ENCODE results near the gene TAOK3.
"Not testable (repeated sequence)": the region's sequence is repeated elsewhere in the genome, so short reads cannot be mapped to it uniquely, and the experiment has no call there.

Gene TAOK3

DNA sequence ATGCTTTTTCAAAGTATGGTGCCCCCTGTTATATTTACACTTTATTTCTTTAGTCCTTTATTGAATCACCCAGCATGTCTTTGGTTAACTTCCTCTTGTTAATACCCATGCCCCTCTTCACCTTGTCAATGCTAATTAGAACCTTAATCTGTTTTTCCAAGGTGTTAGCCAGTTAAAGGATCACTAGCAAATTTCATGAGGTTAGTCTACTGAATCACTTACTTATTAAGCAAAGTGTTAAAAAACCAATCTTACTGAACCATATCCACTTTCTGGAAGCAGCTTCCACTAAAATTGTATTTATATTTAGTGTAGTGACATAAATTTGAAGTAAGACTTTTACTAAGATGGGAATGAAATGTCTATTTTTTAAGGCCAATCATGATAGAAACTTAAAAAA is 27.9 kb downstream of the TAOK3 start:
- FAIRE-seq, result no peak
- no peak for DNase-seq (ENCODE audit: insufficient read length, low spot score)

DNA sequence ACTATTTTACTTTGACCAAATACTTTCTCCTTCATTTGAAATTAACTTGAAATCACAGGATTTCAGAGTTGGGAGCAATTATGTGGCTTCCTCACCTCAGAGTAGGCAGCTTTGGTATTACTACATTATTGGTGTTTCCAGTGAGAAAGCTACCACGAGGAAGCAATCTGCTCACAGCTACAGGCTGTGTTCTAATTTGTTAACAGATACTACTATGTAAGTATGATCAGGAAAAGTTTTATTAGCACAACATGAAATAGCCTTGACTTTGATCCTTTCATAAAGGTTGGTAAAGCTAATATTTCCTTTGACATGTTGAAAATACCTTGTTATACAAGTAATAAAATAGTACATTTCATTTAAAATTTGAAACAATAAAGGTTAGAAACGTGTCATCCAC is 30.6 kb downstream of the TAOK3 start:
- no peak for DNase-seq (ENCODE audit: insufficient read length, low spot score)
- FAIRE-seq, result no peak

DNA sequence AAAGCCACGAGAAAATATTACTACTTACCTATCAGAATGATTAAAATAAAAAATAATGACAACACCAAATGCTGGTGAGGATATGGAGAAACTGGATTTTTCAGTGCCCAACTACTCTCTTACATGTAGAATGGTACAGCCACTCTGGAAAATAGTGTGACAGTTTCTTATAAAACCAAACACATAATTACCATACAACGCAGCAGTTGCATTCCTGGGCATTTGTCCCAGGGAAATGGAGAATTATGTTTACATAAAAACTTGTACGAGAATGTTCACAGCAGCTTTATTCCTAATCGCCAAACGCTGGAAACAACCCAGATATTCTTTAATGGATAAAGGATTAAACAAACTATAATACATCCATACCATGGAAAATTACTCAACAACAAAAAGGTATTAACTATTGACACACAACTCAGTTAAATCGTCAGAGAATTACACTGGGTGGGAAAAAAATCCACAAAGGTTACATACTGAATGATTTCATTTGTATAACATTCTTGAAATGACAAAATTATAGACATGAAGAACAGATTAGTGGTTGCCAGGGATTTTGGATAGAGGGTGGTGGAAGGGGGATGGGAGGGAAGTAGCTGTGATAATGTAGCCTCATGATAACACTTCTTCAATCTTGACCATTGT is 35.4 kb downstream of the TAOK3 start:
- no peak for FAIRE-seq
- no peak for DNase-seq (ENCODE audit: insufficient read length, low spot score)

DNA sequence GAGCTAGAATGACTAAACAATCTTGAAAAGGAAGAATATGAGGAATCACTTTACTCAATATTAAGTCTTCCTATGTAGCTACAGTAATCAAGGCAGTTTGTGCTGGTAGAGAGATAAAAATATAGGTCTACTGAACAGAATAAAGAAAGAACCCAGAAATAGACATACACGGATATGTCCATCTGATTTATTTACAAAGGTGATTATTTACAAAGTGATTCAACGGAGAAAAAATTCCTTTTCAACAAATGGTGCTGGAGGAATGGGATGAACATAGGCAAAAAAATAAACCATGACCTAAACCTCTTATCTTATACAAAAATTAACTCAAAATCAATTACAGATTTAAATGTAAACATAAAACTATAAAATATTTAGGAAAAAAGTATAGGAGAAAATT is 36.6 kb downstream of the TAOK3 start:
- FAIRE-seq (no peak), DNase-seq (ENCODE audit: insufficient read length, low spot score) (no peak)

DNA sequence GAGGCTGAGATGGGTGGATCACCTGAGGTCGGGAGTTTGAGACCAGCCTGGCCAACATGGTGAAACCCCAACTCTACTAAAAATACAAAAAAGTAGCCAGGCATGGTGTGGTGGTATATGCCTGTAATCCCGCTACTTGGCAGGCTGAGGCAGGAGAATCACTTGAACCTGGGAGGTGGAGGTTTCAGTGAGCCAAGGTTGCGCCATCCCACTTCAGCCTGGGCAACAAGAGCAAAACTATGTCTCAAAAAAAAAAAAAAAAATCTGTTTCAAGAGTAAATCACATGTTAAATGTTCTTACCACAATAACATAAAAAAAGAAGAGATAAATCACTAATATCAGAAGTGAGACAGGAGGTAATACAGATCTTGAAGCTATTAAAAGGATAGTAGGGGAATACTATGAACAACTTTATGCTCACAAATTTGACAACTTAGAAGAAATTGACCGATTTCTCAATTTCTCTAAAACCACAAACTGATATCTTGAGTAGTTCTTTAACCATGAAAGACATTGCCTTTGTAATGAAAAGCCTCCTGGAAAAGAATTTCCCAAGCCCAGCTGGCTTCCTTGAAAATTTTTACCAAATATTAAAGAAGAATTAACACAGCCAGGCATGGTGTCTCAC is 37.7 kb downstream of the TAOK3 start:
- no peak for DNase-seq (ENCODE audit: insufficient read length, low spot score)

DNA sequence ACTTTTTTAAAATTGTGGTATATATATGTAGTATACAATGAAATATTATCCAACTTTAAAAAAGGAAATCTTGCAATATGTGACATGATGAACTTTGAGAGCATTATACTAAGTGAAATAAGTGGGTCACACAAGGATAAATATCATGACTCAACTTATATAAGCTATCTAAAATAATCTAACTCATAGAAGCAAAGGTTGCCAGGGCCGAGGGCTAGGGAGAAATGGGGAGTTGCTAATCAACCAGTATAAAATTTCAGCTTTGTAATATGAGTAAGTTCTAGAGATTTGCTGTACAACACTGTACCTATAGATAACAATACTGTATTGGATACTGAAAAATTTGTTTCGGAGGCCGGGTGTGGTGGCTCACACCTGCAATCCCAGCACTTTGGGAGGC is 38.5 kb downstream of the TAOK3 start:
- no peak for FAIRE-seq
- no peak for DNase-seq (ENCODE audit: insufficient read length, low spot score)

More for the DNA sequence above, 37.7 kb downstream of the TAOK3 start:
- no peak for FAIRE-seq

DNA sequence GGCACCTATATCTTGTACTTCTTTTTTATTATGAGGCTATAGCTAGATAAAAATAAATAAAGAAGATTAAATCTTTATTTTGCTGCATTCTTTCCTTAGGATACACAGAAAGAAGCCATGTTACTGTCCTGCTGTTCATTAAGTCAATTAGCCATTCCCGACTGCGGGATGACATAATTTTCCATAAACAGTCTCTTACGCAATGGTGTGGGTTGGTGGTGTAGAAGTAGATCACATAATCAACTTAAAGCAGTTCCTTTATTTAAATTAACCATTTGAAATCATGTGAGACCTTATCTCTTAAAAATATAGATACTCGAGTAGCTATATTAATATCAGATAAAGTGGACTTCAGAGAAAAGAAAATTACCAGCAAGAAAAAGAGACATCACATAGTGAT is 40.2 kb downstream of the TAOK3 start:
- FAIRE-seq (no peak), DNase-seq (ENCODE audit: insufficient read length, low spot score) (no peak)

DNA sequence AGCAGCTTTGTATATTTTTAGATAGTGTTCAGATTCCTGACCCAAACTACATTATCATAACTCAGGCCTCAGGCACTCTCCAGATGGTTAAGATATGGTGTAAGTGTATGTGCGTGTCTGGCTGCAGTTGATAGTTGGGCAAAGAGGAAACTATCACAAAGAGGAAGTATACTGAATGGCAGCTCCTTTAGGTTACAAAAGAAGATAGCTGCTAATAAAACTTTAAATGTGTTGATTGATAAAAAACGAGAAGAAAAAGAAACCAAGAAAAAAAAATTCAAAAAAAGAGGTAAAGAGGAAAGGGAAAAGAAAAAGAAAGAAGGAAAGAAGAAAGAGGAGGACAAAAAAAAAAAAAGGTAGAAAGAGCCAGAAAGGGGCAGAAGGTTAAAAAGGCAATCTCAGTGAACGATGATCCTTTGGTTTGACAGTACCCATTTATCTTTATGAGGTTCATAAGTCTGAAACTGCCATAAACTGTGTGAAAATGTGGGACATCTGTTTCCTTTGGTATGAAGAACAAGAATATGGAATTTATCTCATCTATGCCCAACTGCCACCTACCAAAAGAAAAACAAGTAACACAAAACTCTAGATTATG is 42.2 kb downstream of the TAOK3 start:
- no peak for FAIRE-seq

DNA sequence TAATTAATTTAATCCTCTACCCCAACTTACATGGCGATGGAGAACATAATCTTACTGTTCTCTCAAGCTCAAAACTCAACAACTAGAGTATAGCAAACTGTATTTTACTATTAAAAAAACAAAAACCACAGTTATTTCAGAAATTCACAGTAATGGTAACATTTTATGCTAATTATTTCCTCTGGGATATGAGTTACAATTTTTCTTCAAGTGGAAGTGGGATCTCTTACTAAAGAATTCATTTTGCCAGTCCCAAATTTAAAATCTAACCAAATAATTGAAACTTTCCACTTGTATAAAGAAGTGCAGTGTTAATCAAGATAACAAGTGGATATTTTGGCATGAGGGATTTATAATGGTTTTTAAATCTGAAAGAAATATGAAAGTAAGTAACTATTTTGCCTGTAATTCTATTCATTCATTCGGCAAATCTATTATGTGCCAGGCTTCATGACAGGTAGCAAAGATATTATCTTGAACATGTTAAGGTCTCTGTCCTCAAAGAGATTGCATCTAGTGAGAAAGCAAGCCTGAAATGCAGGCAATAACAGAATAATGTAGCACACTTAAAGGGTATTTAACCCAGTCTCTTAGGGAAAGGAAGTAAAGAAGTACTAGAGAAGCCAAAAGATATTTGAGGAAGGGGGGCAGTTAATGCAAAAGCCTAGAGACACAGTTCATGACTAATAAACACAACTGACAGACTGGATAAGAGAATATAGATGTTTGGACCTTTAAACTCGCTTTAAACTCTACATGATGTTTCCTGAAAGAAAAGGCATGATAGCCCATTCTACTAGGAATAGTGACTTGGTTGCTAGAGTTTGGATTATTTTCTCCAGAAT is 44.0 kb downstream of the TAOK3 start:
- FAIRE-seq (no peak), DNase-seq (ENCODE audit: insufficient read length, low spot score) (no peak)

More for the DNA sequence above, 42.2 kb downstream of the TAOK3 start:
- DNase-seq (ENCODE audit: insufficient read length, low spot score), result peak; percentile 5

DNA sequence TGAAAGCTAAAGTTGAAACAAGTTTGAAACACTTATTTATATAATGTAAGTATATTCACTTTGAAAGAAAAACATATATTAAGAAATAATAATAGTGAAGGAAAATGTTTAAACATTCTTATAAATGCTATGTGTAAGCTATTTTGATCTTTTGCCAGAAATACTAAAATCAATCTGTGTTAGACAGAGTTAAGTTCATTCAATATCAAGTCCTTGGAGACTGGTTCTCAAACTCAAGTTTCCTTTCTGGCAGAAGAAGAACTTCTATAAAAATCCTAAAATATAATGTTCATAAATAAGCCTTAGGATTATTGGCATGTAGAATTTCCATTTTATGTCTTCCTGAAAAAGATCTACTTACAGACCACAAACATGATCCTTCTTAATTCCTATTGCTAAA is 45.3 kb downstream of the TAOK3 start:
- DNase-seq (ENCODE audit: insufficient read length, low spot score) (no peak), FAIRE-seq (no peak)

DNA sequence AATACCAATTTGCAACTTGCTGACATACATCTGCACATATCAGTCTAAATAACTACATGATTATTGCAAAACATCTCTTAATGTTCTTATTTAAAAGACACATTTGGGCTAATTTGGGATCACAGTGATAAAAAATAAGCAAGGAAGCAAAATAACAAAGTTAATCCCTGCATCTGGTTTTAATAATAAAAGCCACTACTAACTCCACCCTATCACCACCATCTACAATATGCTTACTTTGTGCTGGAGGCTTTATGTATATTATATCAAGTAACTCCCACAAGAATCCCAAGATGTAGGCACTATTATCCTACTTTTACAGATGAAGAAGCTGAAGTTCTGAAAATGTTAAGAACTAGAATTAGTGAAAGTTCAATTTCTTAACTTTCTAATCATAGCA is 45.7 kb downstream of the TAOK3 start:
- FAIRE-seq (no peak), DNase-seq (ENCODE audit: insufficient read length, low spot score) (no peak)

DNA sequence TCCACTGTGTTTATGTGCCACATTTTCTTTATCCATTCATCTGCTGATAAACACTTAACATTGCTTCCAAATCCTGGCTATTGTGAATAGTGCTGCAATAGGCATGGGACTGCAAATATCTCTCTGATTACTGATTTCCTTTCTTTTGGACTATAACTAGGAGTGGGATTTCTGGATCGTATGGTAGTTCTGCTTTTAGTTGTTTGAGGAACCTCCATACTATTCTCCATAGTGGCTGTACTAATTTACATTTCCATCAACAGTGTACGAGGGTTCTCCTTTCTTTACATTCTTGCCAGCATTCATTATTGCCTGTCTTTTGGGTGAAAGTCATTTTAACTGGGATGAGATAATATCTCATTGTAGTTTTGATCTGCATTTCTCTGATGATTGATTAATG is 47.6 kb downstream of the TAOK3 start:
- no peak for FAIRE-seq

DNA sequence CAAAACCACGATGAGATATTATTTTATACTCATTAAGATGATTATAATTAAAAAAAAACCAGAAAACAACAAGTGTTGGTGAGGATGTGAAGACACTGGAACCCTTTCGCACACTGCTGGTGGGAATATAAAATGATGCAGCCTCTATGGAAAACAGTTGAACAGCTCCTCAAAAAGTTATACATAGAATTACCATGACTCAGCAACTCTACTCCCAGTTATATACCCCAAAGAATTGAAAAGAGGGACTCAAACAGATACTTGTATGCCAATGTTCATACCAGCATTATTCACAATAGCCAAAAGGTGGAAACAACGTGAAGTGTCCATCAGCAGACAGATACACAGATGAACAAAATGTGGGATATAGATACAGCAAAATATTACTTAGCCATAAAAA is 53.1 kb downstream of the TAOK3 start:
- DNase-seq (ENCODE audit: insufficient read length, low spot score) (no peak), FAIRE-seq (no peak)

More for the DNA sequence above, 47.6 kb downstream of the TAOK3 start:
- no peak for DNase-seq (ENCODE audit: insufficient read length, low spot score)

DNA sequence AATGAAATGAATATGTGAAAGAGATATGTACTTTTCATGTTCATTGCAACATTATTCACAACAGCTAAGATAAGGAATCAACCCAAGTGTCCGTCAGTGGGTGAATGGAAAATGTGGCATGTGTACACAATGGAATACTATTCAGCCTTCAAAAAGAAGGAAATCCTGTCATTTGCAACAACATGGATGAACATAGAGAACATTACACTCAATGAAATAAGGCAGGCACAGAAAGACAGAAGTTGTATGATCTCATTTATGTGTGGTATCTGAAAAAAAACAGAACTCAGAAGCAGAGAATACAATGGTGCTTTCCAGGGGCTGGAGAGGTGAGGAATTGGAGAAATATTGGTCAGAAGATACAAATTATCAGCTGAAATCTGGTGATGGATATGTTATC is 54.0 kb downstream of the TAOK3 start:
- DNase-seq (ENCODE audit: insufficient read length, low spot score) (no peak), FAIRE-seq (no peak)

DNA sequence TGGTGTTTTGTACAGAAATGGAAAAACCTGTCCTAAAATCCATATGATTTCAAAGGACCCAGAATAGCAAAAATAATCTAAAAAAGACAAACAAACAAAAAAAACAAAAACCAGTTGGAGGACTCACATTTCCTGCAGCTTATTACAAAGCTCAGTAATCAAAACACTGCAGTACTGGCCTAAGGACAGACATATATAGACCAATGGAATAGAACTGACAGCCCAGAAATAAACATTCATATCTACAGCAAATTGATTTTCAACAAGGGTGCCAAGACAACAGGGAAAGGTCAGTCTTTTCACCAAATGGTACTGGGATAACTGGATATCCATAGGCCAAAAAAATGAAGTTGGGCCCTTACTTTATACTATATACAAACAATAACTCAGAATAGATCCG is 55.0 kb downstream of the TAOK3 start:
- FAIRE-seq (no peak), DNase-seq (ENCODE audit: insufficient read length, low spot score) (no peak)

DNA sequence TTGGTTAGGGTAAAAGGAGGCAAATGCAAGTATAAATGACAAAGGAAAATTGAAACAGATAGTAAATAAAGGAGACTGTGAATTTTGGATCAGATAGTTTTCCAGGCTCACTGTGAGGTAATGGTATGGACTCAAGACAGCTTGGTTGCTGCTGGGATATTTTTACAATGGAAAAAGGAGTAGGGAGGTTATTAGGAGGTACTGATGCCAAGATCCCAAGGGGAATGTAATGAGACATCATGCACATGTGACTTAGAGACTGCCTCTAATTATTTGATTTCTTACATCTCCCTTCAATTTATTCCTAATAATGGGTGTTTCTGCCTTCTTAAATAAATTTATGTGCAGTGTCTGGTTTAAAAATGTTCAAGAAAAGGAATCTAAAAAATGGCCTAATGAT is 56.9 kb downstream of the TAOK3 start:
- DNase-seq (ENCODE audit: insufficient read length, low spot score) (no peak), FAIRE-seq (no peak)

DNA sequence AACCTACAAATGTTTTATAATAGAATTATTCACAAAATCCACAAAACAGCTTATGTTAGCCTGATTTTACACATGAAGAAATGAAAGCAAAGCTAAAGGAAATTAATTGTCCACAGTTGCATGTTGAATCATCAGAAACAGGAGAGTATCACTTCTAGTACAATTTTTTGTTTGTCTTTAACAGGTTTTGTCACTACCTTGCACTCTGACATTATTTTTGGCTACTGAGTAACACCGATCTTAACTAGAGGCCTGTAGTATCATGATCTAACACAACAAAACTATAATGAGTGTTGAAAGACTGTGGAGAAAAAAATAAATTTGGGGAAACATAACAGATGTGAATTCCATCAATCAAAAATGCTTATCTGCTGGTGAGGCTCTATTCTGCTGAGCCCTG is 60.1 kb downstream of the TAOK3 start:
- DNase-seq (ENCODE audit: insufficient read length, low spot score), result no peak
- FAIRE-seq, result no peak

DNA sequence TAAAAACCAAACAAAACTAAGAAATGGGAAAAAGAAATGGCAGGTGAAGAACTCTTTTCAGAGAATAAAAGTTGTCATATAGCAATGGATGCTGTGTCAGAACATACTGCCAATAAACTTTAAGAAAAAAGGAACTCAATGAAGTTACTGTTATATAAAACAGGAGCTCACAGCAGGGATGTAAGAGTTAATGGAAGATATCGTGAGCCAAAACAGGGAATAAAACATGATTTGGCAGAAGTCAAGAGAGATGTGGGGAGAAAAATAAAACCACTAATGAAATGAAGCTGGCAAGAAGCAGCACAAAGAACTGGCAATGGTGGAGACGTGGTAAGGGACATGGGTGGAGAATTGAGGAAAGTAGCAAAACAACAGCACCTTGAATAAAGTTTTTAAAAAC is 61.0 kb downstream of the TAOK3 start:
- FAIRE-seq (no peak), DNase-seq (ENCODE audit: insufficient read length, low spot score) (no peak)

DNA sequence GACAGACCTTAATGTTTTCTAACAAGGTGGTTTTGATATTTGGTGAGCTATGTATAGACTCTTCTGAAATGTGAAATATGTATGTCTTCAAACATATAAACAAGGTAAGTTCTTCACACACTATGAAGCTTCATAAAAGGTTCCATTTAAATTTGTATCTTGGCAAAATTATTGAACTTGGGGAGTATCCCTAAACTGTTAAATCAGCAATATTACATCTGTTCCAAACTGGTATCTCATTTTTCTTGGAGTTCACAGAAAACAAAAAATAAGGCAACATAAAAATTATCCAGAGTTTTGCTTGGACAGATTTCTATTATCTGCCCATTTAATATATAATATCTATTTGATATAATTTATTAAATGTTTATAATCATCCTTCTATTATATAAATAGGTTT is 62.4 kb downstream of the TAOK3 start:
- DNase-seq (ENCODE audit: insufficient read length, low spot score), result no peak
- FAIRE-seq, result no peak

DNA sequence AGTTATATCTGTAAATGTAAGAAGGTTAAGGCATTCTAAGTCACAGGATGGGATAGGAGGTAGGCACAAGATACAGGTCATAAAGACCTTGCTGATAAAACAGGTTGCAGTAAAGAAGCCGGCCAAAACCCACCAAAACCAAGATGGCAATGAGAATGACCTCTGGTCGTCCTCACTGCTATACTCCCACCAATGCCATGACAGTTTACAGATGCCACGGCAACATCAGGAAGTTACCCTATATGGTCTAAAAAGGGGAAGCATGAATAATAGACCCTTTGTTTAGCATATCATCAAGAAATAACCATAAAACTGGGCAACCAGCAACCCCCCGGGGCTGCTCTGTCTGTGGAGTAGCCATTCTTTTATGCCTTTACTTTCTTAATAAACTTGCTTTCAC is 64.7 kb downstream of the TAOK3 start:
- not testable (repeated sequence) for DNase-seq (ENCODE audit: insufficient read length, low spot score); FAIRE-seq

All from HTR-8/SVneo (cell line).